RCC 7860 (cell line): ENCODE results near the gene TMED6.

Source experiments
- DNase-seq: peaks from one replicate; pipeline ENCODE4 v3.0.0-alpha.2; 2015; ENCODE audit warnings: low spot score
- FAIRE-seq: peaks from 2 replicates; lab custom pipeline; 2012; peaks lifted over from hg19 to GRCh38; lab: Jason Lieb, UNC

Gene TMED6

DNA sequence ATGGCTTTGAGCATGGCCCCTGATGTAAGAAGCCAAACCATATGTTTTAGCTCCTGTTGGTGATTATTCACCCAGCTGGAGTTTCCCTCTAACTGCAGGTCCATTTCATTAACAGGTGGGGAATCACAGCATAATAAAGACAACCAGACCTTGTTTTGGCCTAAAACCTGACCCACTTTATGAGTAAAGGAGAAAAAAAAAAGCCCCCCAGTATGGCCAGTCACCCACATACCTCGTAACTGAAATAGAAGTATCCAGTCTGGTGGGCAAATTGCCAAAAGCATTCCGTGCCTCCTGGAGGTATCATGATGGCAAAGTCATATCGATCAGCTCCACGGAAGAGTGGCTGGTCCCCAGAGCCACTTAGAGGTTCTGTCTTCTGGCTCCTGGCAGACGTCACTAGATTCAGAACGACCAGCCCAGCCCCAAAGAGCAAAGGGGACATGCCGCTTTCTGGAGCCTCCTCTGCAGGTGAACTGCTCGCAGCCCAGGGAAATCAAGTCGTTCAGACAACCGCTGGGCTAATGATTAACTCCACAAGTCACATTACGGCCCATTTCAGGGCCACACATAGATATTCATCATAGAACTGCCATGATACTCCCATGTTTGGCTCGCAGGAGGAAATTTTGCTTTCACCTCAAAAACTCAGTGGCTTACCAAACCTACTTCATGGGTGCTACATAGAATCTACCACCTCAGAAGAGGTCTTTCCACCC is at the start of gene TMED6:
TMED6 (minus strand) TSS at position 478 of the 719 bp plus-strand sequence; CDS start at position 445, 33 bp downstream.
- FAIRE-seq, result no peak
- DNase-seq, result no peak

DNA sequence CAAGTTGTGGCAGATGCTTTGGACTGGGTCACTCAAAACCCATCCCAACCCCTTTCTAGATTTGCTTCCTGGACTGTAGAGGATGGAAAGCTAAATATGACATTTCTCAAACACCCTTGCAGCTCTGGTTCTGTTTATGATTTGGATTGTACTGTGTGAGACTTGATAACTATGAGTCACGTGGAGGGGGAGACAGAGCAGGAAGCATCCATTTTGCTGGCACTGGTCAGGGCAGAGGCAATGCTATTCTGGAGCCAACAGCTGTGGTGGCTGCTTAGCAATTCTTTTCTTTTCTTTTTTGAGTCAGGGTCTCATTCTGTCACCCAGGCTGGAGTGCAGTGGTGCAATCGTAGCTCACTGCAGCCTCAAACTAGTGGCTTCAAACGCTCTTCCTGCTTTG is 47.8 kb upstream of the TMED6 start:
- DNase-seq (no peak), FAIRE-seq (no peak)

DNA sequence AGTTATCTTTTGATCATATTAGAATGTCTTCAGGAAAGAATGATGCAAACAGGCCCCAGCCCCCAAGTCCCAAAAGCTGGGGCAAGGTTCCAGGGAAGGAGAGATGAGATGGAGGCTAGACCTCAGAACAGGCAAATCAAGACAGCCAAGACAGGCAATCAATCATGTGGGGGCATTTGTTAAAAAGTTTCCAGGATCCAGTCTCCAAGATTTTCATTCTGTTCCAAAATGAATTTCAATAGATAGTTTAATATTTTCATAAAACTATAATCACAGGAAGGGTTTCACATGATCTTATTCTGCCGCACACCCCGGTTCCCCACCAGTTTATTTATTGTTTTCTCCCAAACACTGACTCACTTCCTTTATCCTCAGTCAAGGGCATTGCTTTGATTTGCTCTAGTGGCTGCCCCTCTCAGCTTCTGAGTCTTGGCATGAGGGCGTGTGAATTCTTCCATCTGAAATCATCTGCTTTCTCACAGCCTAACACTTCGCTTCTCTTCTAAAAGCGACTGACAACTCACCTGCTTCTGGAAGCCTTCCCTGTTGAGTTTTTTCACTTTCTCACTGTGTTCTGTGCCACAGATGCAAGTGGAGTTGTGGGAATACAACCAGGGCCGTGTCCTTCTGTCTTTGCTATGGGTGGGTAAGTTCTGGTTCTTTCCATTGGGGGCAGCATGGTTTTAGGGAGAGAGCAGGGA is 46.4 kb upstream of the TMED6 start:
- FAIRE-seq (no peak), DNase-seq (peak; percentile 22)

DNA sequence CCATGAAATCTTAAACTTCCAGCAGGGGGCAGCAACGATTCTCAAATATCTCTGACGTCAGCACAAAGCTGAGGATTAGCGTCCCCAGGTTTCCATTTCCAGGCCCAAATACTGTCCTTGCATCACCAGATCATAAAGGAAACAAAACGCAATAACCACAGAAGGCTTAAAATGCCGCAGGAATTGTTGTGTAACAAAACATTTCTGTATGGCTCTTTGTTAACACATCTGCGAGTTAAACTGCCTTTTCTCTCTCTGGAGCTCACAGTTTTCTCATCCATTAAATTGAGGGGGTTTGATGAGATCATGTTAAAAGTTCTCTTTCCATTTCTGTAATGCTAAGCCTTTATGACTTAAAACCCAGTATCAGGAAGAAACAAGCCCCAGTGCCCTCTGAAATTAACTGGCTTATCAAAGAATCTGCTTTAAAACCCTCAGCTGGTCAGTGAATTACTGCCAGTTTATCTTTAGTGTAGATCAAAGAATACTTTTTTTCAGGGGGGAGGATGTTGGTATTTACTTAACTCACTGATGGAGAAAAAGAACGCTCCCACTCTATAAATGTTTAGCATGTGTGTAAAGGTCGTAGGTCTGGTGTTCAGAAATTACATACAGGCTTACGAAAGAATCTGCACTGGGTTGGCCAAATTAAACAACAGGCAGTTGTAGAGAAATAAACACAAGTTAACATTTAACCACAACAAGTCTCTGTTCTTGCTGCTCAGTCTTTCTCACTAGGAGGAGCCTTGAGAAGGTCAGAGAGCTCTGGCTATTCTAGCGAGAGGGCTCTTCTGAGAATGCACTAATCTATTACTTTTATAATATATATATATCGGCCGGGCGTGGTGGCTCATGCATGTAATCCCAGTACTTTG is 44.8 kb upstream of the TMED6 start:
- DNase-seq (peak; percentile 67), FAIRE-seq (peak; percentile 66)

DNA sequence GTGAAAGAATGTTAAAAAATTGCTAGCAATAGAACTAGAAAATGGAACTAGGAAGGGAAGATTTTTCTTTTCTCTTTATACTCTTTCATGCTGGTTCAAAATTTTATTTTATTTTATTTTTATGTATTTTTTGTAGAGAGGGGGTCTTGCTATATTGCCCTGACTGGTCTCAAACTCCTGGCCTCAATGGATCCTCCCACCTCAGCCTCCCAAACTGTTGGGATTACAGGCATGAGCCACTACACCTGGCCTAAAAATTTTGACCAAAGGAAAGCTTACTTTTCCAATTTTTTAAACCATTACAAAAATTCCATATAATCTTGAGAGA is 44.2 kb upstream of the TMED6 start:
- no peak for FAIRE-seq
- no peak for DNase-seq

DNA sequence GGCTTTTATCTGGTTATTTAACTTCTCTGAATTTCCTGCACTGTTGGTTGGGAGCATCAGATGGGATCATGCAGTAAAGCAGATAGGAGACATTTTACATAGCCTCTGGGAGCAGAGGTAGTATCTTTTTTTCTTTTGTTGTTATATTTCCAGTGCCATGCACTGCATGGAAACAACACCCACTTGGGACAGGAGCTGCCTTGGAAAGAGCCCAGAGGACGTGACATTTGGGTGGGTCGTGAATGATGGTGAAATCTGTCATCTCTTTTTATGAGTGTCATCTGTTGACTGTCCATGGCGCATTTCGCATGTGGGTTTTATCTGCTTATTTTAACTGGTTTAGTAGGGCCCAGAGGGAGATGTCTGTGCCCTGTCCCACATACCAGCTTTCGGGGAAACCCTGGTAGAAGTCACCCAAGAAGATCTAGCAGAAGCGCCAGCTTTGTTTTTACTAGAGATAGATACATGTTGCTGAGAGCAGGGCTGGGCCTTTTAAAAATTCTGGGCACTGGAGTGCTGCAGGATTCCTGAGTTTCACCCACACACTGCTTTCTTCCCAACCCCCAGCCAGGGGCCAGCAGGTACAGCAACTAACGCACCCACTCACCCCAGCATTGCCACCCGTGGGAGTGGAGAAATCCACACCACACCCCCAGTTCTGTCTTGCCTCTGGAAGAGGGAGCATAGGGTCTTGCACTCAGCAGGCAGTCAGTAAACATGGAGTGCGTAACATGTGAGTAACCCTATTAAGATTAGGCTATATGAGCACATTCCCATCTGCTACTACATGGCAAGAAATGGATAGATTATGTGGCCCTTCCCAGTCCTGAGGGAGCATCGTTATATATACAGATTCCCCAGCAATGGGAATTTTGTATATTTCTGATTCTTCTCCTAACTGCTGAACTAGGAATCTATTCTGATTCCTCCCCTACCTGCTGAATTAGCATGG is 42.6 kb upstream of the TMED6 start:
- no peak for FAIRE-seq

DNA sequence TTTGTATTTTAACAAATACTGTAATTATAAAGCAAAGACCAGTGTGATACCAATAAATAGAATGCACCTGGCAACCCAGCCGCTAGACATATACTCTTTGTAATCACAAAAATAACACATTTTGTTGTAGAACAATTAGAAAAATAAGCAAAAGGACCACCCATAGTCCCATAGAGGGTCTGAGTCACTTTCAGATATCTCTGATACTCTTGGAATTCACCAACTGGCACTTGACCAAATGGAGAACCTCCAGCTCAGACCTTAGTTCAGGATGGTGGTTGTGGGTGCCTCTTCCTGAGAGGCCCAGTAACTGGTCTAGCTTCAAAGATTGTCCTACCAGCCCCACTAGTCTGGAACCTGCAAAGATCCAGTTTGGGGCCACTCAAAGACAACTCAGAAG is 35.0 kb upstream of the TMED6 start:
- no peak for FAIRE-seq
- no peak for DNase-seq

More for the DNA sequence above, 42.6 kb upstream of the TMED6 start:
- DNase-seq, result no peak

DNA sequence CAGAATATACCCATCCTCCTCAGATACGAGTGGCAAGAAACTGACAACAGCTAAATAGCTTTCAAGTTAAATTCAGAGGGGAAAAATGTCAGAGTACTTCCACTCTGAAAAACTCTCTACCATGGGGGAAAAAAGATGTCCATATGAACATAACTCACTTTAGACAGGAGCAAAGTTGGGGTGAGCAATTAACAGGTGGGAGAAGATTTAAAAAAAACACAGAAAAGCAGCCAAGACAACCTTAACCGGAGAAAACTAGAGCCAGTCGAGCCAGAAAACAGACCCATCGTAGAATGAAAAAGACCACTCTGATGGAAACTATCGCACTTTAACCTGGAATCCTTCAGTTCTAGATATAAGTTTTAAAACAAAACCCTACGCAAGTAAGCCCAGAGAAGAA is 33.4 kb upstream of the TMED6 start:
- DNase-seq (no peak), FAIRE-seq (no peak)

DNA sequence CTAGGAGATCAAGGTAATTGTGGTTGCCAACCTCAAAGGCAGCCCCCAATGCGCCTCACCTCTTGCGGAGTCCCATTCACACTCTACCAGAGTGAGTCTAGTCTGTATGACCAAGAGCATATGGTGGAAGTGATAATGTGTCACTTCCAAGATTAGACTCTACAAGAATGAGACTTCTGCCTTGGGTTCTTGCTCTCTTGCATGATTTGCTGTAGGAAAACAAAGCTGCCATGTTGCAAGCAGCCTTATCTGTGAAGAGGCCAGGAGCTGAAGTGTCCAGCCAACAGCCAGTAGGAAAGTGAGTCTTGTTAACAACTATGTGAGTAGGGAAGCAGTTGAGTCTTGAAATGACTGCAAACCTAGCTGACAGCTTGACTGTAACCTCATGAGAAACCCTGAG is 30.8 kb upstream of the TMED6 start:
- FAIRE-seq (no peak), DNase-seq (no peak)

DNA sequence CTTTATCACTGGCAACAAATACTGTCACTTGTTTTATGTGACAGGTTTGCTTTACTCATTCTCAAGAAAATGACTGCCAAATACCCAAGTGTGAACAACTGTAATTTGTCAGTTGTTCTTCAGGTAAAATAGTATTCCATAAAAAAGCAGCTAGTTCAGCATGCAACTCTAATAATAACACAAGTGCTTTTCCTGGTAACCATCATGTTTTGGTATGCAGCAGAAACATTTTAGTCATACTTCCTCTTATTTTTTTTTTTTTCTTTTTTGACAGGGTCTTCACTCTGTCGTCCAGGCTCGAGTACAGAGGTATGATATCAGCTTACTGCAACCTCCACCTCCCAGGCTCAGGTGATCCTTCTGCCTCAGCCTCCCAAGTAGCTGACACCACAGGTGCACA is 29.6 kb upstream of the TMED6 start:
- FAIRE-seq (no peak), DNase-seq (no peak)

DNA sequence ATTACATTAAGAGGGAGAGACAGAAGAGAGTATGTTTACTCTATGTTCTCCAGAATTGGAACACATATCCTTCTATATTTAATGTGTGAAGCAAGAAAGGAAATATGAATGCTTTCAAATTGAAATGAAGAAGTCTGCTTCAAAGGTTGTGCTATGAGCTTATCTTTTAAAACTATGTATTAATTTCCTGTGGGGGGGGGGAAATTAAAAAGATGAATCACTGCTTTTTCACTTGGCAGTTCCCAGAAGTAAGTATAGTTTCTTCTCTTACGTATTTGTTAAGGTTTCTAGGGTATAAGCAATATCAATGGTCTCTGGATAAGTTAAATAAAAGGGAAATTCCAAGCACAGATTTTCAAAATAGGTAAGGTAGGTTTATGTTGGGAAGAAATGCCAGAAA is 27.2 kb upstream of the TMED6 start:
- no peak for FAIRE-seq
- DNase-seq, result no peak

DNA sequence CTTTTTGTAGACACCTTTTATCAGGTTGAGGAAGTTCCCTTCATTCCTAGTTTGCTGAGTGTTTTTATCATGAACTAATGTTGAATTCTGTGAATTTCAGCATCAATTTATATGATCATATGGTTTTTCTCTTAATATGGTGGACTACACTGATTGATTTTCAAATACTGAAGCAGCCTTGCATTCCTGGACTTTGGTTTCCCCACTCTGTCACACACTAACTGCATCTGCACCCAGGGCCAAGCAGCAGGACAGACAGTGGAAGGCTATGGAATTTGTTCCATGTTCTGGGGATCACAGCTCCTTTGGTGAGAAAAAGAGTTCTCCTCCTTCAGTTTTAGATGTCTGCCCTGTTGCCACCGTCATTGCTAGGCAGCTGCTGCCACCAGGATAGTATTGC is 26.4 kb upstream of the TMED6 start:
- FAIRE-seq, result no peak
- DNase-seq, result no peak

DNA sequence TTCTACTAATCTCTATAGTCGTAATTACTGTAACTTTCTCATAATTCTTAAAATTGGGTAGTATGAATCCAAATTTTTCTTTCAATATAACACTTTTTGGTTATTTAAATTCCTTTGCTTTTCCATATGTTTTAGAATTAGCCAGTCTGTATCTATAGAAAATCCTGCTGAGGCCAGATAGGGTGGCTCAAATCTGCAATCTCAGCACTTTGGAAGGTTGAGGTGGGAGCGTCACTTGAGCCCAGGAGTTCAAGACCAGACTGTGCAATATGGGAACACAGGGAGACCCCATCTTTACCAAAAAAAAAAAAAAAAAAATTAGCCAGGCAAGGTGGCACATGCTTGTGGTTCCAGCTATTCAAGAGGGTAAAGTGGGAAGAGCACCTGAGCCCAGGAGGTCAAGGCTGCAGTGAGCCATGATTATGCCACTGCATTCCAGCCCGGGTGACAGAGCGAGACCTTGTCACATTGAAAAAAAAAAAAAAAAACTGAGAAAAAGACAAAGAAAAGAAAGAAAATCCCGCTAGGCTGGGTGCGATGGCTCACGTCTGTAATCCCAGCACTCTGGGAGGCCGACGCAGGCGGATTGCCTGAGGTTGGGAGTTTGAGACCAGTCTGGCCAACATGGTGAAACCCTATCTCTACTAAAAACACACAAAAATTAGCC is 24.9 kb upstream of the TMED6 start:
- DNase-seq (no peak), FAIRE-seq (no peak)

DNA sequence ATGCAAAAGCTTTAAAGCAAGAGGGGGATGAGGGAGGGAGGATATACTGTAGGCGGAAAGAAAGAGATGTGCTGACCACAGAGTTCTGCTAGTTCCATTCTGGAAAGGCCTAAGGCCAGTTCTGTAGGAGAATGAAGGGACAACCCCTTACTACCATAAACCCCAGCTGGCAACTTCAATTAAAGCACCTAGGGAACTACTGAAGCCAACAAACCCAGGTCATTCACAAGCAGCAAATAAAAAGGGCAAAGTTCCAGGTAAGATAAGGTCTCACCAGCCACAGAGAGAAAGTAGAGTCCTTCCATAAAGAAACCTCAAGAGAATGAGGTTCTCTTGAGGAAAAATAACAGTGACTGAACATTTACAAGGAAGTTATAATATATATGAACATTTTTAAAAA is 21.4 kb upstream of the TMED6 start:
- no peak for DNase-seq
- no peak for FAIRE-seq

DNA sequence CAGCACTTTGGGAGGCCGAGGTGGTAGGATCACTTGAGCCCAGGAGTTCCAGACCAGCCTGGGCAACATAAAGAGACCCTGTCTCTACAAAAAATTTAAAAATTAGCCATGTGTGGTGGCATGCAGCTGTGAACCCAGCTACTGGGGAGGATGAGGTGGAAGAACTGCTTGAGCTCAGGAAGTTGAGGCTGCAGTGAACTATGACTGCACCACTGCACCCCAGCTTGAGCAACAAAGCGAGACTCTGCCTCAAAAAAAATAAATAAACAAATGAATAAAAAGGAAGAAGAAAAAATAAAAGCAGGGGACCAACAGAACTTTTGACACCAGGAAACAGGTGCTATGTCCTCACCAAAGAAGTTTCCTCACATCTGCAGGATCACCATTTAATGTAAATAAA is 20.0 kb upstream of the TMED6 start:
- DNase-seq (no peak), FAIRE-seq (no peak)

DNA sequence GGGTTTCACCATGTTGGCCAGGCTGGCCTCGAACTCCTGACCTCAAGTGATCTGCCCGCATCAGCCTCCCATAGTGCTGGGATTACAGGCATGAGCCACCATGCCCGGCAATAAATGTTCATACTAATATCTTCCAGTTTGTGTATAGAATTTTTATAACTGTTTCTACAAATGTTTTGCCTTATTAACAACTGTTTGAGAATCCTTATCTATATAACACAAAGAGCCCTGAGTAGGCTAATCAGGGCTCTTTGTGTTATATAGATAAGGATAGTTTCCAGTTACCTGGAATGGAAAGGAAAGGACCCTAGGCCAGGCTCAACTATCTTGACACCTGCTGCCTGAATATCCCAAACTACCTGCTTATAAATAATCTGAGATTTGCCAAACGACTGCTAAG is 17.3 kb upstream of the TMED6 start:
- DNase-seq, result no peak
- FAIRE-seq, result no peak

DNA sequence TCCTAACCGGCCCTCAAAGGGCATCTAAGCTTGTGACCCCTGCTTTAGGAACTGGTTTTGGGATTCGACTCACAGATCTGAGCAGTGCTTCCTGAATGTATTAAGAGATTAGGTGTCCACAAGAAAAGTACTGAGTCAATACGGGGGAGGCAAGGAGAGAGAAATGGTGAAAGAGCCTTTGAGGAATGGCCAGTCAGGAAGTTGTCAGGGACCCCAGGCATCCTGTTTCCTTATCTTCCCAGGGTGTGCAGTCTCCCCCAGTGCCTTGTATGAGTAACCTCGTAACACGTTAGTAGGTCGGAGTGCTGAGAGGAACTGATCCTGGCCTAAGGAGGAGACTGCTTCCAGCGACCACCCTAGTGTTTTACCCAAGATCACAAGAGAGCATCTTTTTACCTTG is 16.4 kb upstream of the TMED6 start:
- no peak for DNase-seq
- FAIRE-seq, result no peak

DNA sequence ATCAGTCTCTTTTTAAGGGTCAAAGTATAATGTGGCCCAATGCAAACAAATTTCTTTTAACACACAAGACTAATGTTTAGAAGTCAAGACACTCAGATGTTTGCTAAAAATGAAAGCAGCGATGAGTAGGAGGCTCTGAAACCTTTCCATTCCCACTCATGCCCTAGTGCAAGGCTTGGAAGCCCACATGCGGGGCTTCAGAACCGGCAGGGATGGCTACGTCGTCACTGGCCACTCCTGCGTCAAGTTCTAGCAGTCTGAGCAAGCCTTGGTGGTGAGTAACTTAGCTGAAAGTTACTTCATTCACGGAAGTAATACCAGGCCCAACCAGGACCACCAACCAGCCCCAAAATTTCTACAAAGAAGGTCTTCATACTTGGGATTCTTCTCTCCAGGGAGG is 14.8 kb upstream of the TMED6 start:
- no peak for DNase-seq
- FAIRE-seq, result no peak

DNA sequence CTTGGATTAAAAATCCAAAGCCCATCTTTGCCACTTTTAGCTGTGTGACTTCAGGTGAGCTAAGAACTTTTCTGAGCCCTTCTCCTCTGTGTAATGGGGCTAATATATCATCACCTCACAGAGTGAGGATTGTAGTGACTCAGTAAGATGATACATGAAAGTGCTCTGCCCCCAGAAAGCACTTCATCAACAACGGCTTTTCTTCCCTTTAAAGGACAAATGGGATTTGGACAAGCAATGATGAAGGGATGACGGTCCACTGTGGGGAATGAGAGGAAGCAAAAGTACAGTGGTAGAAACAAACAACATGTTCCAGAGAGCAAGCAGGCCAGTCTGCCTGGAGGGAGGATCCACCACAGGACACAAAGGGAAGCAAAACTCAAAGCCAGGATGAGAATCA is 14.3 kb upstream of the TMED6 start:
- no peak for DNase-seq
- FAIRE-seq, result no peak

DNA sequence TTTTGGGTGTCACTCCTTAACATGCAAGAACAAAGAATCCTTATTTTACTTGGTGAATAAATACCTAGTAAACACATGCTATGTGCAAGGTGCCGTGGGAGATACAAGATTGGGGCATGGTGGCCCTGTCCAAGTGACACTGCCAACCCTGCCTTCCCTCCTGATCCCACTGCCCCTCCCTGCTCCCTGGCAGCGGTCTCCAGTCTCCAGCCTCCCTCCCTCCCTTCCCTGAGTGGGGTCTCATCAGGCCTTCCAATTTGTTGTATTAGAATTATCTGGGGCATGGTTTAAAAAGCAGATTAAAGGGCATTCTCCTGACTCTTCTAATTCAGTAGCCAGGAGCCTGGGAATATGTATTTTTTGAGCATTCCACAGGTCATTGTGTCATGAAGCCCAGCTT is 12.5 kb upstream of the TMED6 start:
- DNase-seq, result no peak

More for the DNA sequence above, 12.5 kb upstream of the TMED6 start:
- no peak for FAIRE-seq
